Dermis microvascular lymphatic vessel endothelial cell (primary cell): ENCODE measurements around the gene PAEP. TPM values are rescaled to one million over a fixed set of nuclear protein-coding genes. Genes with fewer than 3 reads are reported as not detected.

Experiments used
- DNase-seq, 2 donors: peaks; one replicate each; pipeline versions ENCODE4 v3.0.0 to v3.0.0-alpha.2; 2010; ENCODE audit warnings: low read depth in 2 of 2
- total RNA-seq: library from RNA; depleted of rRNA; stranded (reverse); fragments of >200 nt; gene quantifications from 2 replicates; pipeline ENCODE4 v1.2.1, GENCODE V29; 2014

Gene PAEP
- total RNA-seq, 1 donor from 2014 or later = not detected

GRCh38 chr9:135612981-135613910 is 51.7 kb downstream of the PAEP start:
- no peak for DNase-seq

- DNase-seq = no peak
Observed at GRCh38 chr9:135613946-135614805, 52.6 kb downstream of the PAEP start.

- no peak for DNase-seq
Observed at GRCh38 chr9:135614821-135615665, 53.5 kb downstream of the PAEP start.

GRCh38 chr9:135615666-135616618 is 54.4 kb downstream of the PAEP start:
- no peak for DNase-seq

Other genes with a start within 250 kb of the PAEP start
- 8.7 and 11.3 TPM in 2 replicates for gene PPP1R26, start 82.0 kb upstream of the PAEP start, total RNA-seq
- gene MRPS2, start 61.1 kb upstream of the PAEP start, total RNA-seq = 11.3 and 18.5 TPM in 2 replicates
- not detected in 2 replicates for gene LCN1, start 40.3 kb upstream of the PAEP start, total RNA-seq
- not detected in 2 replicates for gene OBP2A, start 15.6 kb upstream of the PAEP start, total RNA-seq
- gene GLT6D1, start 77.8 kb downstream of the PAEP start, total RNA-seq = not detected in 2 replicates
- not detected in 2 replicates for gene LCN9, start 101.6 kb downstream of the PAEP start, total RNA-seq
- gene SOHLH1, start 137.7 kb downstream of the PAEP start, total RNA-seq = under 0.01 TPM in 1 of 2 replicates, not detected in the other
- gene KCNT1, start 140.4 kb downstream of the PAEP start, total RNA-seq = not detected in 2 replicates